T-helper 17 cell (primary cell): ENCODE results near the gene TNN. TPM values are rescaled to one million over a fixed set of nuclear protein-coding genes. Genes with fewer than 3 reads are reported as not detected.
A peak's percentile ranks its signal among the peaks of the same experiment; 100 is the strongest.

ENCODE experiments used
- ATAC-seq: fragments of 150-1000 bp; cut with Tn5 transposase; 2 replicates; pipeline ENCODE4 v1.10.0; 2021; ENCODE audit warnings: mild to moderate bottlenecking, moderate library complexity
- DNase-seq, 3 donors: peaks; one replicate each; pipeline versions ENCODE4 v3.0.0 to v3.0.0-alpha.2; 2020 to 2021
- H3K9me3 ChIP-seq: one replicate; pipeline ENCODE4 v1.7.0; 2013; ENCODE audit warnings: low read length, mild to moderate bottlenecking; ENCODE audit not compliant: control insufficient read depth, poor library complexity, severe bottlenecking
- H3K27ac Mint-ChIP-seq: one replicate; pipeline ENCODE4 v1.8.0; 2022; ENCODE audit warnings: mild to moderate bottlenecking, moderate library complexity, mixed read lengths
- H3K27me3 Mint-ChIP-seq: one replicate; pipeline ENCODE4 v1.8.0; 2022; ENCODE audit warnings: mixed read lengths
- H3K36me3 Mint-ChIP-seq: one replicate; pipeline ENCODE4 v1.8.0; 2022; ENCODE audit warnings: low read depth, mixed read lengths
- H3K4me1 Mint-ChIP-seq: one replicate; pipeline ENCODE4 v1.8.0; 2022; ENCODE audit warnings: mild to moderate bottlenecking, mixed read lengths
- H3K4me3 Mint-ChIP-seq: one replicate; pipeline ENCODE4 v1.8.0; 2022; ENCODE audit warnings: mild to moderate bottlenecking, moderate library complexity, mixed read lengths
- total RNA-seq, 4 donors: library from RNA in 2 of 4; stranded (reverse) in 2 of 4; gene quantifications; one replicate each; pipeline ENCODE4 v1.2.3 and lab custom pipeline; 2022 to 2026

Gene TNN
- total RNA-seq, 2 donors from 2014 or later = not detected

GRCh38 chr1:175147569-175147968 is 79.9 kb downstream of the TNN start:
- H3K4me1 Mint-ChIP-seq = peaks cover 18% of the 10 kb centered on the region
- H3K9me3 ChIP-seq = no peaks in the 10 kb centered on the region
- H3K27ac Mint-ChIP-seq = no peak overlapping the region
- peaks cover 62% of the 10 kb centered on the region for H3K27me3 Mint-ChIP-seq
- DNase-seq (no peak), ATAC-seq (no peak)
- H3K4me3 Mint-ChIP-seq = no peak overlapping the region
- peaks cover 4% of the 10 kb centered on the region for H3K36me3 Mint-ChIP-seq

- DNase-seq (no peak), ATAC-seq (no peak)
- peaks cover 18% of the 10 kb centered on the region for H3K4me1 Mint-ChIP-seq
- H3K27ac Mint-ChIP-seq = no peak overlapping the region
- H3K4me3 Mint-ChIP-seq = no peak overlapping the region
- H3K36me3 Mint-ChIP-seq = peaks cover 4% of the 10 kb centered on the region
- H3K9me3 ChIP-seq = no peaks in the 10 kb centered on the region
- H3K27me3 Mint-ChIP-seq = peaks cover 63% of the 10 kb centered on the region
These were observed 80.4 kb downstream of the TNN start for GRCh38 chr1:175148068-175148467.

DNA sequence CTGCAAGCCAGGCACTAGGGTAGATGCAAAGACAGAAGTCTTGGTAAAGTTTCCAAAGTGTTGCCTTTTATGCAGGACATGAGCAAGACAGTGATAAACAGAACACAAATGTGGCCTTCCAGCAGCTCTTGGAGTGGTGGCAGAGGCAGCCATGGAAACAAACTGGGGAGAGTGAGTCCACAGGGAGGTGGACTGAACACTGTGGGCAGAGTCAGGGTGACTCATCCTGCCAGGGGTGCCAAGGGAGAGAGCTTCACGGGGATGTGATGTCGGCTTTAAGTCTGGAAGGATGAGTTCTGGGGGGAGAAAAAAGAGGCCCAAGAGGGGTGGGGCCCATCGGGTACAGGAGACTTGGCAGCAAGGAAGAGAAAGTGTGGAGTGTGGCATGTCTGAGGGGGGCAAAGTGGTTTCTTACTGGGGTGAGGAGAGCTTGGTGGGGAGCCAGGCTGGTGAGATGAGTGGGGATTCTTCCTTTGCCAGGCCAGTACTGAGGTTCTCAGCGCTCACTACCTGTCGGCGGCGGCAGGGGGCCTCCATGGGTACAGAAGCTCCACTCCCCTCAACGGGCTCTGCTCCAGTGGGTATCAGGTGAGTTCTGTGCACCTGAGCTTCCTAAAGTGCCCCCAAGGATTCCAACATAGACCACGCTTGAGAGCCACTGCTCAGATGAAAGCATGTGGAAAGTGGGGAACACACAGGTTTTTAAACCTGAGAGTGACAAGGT is 83.1 kb downstream of the TNN start:
- Mint-ChIP-seq H3K4me3 (no peak overlapping the region), H3K27me3 (peaks cover 58% of the 10 kb centered on the region), H3K36me3 (no peaks in the 10 kb centered on the region), H3K4me1 (peaks cover 24% of the 10 kb centered on the region), H3K27ac (no peak overlapping the region)
- no peak for ATAC-seq
- no peaks in the 10 kb centered on the region for H3K9me3 ChIP-seq
- DNase-seq = no peak

DNA sequence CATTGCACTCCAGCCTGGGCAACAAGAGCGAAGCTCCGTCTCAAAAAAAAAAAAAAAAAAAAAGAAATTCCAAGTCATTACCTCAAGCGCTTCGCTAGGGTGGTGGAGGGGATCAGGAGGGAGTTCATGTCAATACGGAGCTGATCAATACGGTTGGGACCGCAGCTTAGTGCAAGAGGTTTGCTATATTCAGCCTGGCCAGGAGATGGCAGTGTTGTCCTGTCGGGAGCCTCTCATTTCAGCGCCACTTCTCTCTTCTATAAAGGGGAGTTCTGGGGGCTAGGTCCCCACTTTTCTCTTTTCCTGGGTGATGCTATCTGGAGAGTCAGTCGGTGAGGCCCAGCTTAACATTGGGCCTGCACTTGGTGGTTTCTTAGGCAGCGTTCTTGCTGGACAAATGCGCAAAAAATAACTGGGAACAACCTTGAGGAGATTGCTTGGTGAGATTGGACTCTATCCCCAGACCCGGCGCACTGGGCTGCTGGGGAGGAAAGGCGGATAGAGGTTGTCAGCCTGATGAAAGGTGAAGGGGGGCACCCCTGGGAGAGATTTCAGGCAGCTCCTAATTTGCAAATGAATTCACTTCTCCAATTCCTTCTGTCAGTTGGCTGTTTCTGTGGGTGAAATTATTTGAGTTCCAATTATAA is 84.5 kb downstream of the TNN start:
- DNase-seq (peak; percentile 53 to 70 (median 55)), ATAC-seq (peak; percentile 82)
- peaks cover 55% of the 10 kb centered on the region for H3K27me3 Mint-ChIP-seq
- no peak overlapping the region for H3K4me3 Mint-ChIP-seq
- H3K9me3 ChIP-seq = no peaks in the 10 kb centered on the region
- H3K27ac Mint-ChIP-seq = peak overlapping the region; percentile 21
- H3K4me1 Mint-ChIP-seq = peaks cover 21% of the 10 kb centered on the region
- H3K36me3 Mint-ChIP-seq = no peaks in the 10 kb centered on the region

DNA sequence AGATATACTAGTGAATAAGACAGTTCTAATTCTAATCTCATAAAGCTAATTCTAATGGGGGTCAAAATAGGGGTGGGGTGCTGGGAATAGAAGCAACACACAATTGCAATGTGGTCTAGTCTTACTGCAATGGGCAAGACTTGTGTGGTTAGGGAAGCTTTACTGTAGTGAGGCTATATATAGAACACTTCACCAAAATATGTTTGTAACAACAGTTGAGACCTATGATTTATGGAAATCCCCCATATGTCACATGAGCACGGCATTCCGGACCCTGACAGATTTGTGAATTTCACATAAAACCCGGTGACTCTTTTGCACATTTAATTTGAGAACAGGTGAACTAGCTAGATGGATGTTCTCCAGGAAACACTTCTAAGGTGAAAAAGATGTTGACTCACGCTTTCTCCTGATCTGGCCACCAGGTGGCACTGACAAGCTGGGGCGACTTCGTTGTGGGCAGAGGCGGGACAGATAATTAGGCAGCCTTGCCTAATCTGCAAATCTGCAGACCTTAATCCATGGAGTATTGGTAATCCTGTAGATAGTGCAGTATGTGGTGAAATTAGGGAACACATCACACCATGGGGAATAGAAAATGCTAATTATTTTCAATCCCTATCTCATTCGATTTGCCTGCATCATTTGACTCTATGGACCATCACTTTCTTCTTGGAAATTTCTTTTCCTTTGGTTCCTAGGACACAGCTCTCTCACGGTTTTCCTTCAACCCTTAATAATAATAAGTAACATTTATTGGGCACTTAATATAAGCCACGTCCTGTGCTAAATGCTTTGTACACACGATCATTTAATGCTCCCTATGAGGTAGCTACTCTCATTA is 87.2 kb downstream of the TNN start:
- Mint-ChIP-seq H3K27me3 (peaks cover 43% of the 10 kb centered on the region), H3K4me1 (peaks cover 27% of the 10 kb centered on the region), H3K4me3 (no peak overlapping the region), H3K36me3 (peaks cover 2% of the 10 kb centered on the region), H3K27ac (peak overlapping the region; percentile 57)
- ATAC-seq = peak; percentile 69
- H3K9me3 ChIP-seq = no peaks in the 10 kb centered on the region
- peak; percentile 49 to 72 (median 57) for DNase-seq

GRCh38 chr1:175155473-175155856 is 87.8 kb downstream of the TNN start:
- no peaks in the 10 kb centered on the region for H3K9me3 ChIP-seq
- Mint-ChIP-seq H3K27me3 (peaks cover 39% of the 10 kb centered on the region), H3K4me1 (peaks cover 30% of the 10 kb centered on the region), H3K36me3 (peaks cover 3% of the 10 kb centered on the region), H3K27ac (peak overlapping the region; percentile 57), H3K4me3 (no peak overlapping the region)
- DNase-seq = no peak
- no peak for ATAC-seq

DNA sequence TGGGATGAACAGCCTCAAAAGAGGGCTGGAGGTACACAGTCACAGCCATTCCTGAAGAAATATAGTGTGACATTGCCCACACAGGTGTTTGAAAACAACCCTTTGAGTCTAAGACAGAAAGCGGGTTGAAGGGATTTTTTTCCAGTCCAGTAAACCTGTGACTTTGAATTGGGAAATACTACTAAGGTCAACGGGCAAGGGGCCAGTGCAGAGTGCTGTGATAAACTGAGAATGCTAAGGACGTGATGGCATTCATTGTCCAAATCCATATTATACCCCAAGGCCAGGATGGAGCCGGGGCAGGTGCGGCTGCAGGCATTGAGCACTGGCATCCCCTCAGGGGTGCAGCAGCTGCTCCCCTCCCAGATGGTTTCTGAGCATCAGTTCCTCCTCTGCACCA is 88.3 kb downstream of the TNN start:
- H3K4me3 Mint-ChIP-seq = no peak overlapping the region
- ATAC-seq (no peak), DNase-seq (no peak)
- peak overlapping the region; percentile 57 for H3K27ac Mint-ChIP-seq
- peaks cover 34% of the 10 kb centered on the region for H3K27me3 Mint-ChIP-seq
- no peaks in the 10 kb centered on the region for H3K9me3 ChIP-seq
- peaks cover 5% of the 10 kb centered on the region for H3K36me3 Mint-ChIP-seq
- peaks cover 32% of the 10 kb centered on the region for H3K4me1 Mint-ChIP-seq

DNA sequence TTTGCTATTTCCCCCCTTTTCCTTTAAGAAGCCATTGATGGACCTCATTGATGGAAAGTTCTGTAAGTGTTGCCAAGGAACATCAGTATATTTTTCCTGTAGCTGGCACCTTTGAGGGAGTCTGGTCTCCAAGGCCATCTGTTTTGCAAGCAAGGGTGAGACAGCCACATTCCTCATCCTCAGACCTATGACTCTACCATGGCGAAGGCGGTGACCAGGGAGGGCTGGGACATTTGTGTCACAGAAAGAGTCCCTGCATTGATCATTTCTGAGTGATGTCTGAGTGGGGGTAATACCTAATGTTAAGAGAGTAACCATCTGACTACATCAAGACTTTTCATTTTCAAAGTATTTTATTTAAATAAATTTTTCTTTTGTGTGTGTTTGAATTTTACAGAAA is 89.6 kb downstream of the TNN start:
- no peak for DNase-seq
- no peaks in the 10 kb centered on the region for H3K9me3 ChIP-seq
- Mint-ChIP-seq H3K4me1 (peaks cover 29% of the 10 kb centered on the region), H3K27ac (no peak overlapping the region), H3K4me3 (no peak overlapping the region), H3K27me3 (peaks cover 21% of the 10 kb centered on the region), H3K36me3 (peaks cover 8% of the 10 kb centered on the region)
- no peak for ATAC-seq

DNA sequence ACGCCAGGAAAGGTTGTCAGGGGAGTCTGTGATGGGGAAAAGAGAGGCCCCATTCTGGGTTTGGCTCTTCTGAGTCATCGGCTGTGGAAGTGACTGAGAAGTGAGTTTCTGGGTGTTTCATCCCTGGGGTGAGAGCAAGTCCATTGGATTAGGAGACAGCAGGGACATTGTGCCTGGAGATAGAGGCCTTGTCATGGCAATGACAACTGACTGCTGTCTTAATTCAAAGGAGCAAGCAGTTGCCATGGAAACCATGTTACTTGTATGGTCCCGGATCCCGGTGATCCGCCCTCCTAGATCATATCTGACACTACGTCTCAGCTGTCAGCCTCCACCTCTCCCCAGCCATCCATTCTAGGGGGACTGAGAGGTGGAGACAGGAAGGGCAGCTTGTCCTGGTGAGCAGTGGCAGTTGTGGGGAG is 90.5 kb downstream of the TNN start:
- peaks cover 28% of the 10 kb centered on the region for H3K4me1 Mint-ChIP-seq
- no peak for DNase-seq
- no peak for ATAC-seq
- H3K27ac Mint-ChIP-seq = peak overlapping the region; percentile 37
- H3K36me3 Mint-ChIP-seq = peaks cover 8% of the 10 kb centered on the region
- no peaks in the 10 kb centered on the region for H3K9me3 ChIP-seq
- H3K27me3 Mint-ChIP-seq = peaks cover 11% of the 10 kb centered on the region
- H3K4me3 Mint-ChIP-seq = no peak overlapping the region

- no peak overlapping the region for H3K4me3 Mint-ChIP-seq
- no peaks in the 10 kb centered on the region for H3K27me3 Mint-ChIP-seq
- peak overlapping the region; percentile 69 for H3K27ac Mint-ChIP-seq
- DNase-seq (no peak), ATAC-seq (no peak)
- no peaks in the 10 kb centered on the region for H3K9me3 ChIP-seq
- peaks cover 29% of the 10 kb centered on the region for H3K4me1 Mint-ChIP-seq
- H3K36me3 Mint-ChIP-seq = peaks cover 15% of the 10 kb centered on the region
These were observed 95.3 kb downstream of the TNN start for GRCh38 chr1:175162955-175163354.

- DNase-seq = no peak
- Mint-ChIP-seq H3K27me3 (no peaks in the 10 kb centered on the region), H3K27ac (peak overlapping the region; percentile 69), H3K4me1 (peaks cover 33% of the 10 kb centered on the region), H3K36me3 (peaks cover 16% of the 10 kb centered on the region), H3K4me3 (no peak overlapping the region)
- no peak for ATAC-seq
- no peaks in the 10 kb centered on the region for H3K9me3 ChIP-seq
These were observed 96.1 kb downstream of the TNN start for GRCh38 chr1:175163702-175164101.

- no peak overlapping the region for H3K4me3 Mint-ChIP-seq
- no peaks in the 10 kb centered on the region for H3K27me3 Mint-ChIP-seq
- peaks cover 21% of the 10 kb centered on the region for H3K36me3 Mint-ChIP-seq
These were observed 97.1 kb downstream of the TNN start for GRCh38 chr1:175164751-175165150.

DNA sequence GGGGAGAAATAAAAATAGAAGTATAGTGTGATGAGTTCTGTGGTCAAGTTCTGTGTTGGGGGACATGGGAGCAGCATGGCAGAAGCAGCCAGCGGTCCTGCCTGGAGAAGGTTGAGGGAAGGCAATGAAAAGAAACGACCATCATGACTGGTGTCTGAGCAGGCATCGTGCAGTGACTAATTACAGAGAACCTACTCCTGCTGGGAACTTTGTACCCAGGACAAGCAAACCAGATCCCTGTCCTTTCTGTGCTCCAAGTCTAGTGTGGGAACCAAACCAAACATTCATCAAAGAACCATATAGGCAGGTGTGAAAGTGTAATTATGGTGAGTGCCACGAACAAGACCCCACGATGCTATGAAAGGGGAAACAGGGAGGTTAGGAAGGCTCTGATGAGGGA is 99.1 kb downstream of the TNN start:
- H3K9me3 ChIP-seq = no peaks in the 10 kb centered on the region
- H3K4me3 Mint-ChIP-seq = no peak overlapping the region
- DNase-seq = no peak
- H3K36me3 Mint-ChIP-seq = peaks cover 21% of the 10 kb centered on the region
- ATAC-seq = no peak
- no peaks in the 10 kb centered on the region for H3K27me3 Mint-ChIP-seq
- peaks cover 44% of the 10 kb centered on the region for H3K4me1 Mint-ChIP-seq
- H3K27ac Mint-ChIP-seq = peak overlapping the region; percentile 78

More at GRCh38 chr1:175164751-175165150, 97.1 kb downstream of the TNN start:
- DNase-seq (no peak), ATAC-seq (no peak)
- no peaks in the 10 kb centered on the region for H3K9me3 ChIP-seq
- Mint-ChIP-seq H3K4me1 (peaks cover 39% of the 10 kb centered on the region), H3K27ac (no peak overlapping the region)
